GM21515 (cell line): Measurements from ENCODE around the gene BBOF1.
"Not testable (repeated sequence)": the region's sequence is repeated elsewhere in the genome, so short reads cannot be mapped to it uniquely, and the experiment has no call there.

Experiments used
- ATAC-seq: cut with Tn5 transposase; IDR thresholded peaks from one replicate; pipeline ENCODE4 v1.9.1; 2021; ENCODE audit not compliant: unreplicated experiment

Gene BBOF1, protein sequence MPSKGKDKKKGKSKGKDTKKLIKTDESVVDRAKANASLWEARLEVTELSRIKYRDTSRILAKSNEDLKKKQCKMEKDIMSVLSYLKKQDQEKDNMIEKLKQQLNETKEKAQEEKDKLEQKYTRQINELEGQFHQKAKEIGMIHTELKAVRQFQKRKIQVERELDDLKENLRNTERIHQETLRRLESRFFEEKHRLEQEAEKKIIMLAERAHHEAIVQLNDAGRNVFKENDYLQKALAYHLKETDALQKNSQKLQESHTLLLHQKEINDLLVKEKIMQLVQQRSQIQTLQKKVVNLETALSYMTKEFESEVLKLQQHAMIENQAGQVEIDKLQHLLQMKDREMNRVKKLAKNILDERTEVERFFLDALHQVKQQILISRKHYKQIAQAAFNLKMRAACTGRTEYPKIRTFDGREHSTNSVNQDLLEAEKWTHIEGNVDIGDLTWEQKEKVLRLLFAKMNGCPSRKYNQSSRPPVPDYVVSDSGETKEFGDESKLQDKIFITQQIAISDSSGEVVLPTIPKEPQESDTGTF

GRCh38 chr14:74018586-74019407 is at the start of gene BBOF1, which contains the start of gene ENTPD5:
Gene BBOF1 (plus strand): TSS chr14:74019349. CDS start chr14:74019479, 130 bp downstream.
Gene ENTPD5 (minus strand): TSS chr14:74019288. CDS start chr14:73988102, 31,186 bp downstream.
- peak; percentile 86 for ATAC-seq

GRCh38 chr14:73973497-73973896 is 45.7 kb upstream of the BBOF1 start:
- no peak for ATAC-seq

DNA sequence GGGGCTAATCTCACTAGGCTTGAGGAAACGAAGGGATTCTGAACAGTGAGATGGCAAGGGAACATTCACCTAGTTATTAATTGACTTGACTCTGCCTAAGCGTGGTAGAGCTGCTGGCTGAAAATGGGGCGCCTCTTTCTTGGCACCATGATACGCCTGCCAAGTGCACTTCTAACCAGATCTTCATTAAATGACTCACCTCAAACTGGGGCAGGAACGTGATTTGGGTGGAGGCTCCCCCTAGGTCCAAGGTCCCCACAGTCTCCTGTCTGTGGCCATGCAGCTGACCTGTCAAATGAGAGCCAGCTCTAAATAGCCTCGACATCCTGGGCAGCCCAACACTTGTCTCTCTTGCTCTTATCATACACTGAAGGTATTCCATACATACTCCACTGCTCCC is 43.0 kb upstream of the BBOF1 start:
- ATAC-seq = no peak

DNA sequence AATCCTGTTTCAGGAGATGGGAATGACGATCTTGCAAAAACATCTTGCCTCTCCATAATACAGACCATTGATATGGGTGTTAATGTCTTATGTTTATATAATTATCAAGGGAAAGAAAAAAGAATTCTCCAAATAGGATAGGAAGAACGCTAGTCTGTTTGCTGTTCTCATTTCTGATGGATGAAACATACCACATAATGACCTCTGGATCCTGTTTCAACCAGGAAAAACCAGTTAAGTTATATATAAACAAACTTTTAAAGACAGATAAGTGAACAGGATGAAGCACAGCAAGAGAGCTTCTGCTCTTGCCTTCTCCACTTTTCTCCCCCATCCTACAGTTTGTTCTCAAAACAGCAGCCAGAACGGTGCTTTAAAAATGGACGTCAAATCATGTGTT is 41.3 kb upstream of the BBOF1 start:
- no peak for ATAC-seq

DNA sequence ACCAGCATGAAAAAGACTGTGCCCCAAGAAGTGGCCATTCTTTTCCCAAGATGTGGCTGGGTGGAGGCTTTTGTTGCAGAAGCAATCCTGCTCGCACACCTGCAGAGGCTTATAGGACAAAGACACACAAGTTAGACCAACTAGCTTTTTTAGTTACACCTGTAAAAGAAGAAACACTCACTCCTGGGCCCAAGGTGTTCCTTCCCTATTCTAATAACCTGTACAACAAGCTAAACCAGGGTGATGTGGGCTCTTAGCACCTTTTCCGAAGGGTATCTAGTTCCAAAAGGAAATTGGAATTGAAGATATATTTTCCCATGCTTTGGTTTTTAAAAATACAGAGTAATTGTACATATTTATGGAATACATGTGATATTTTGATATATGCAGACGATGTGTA is 31.1 kb upstream of the BBOF1 start:
- ATAC-seq = no peak

DNA sequence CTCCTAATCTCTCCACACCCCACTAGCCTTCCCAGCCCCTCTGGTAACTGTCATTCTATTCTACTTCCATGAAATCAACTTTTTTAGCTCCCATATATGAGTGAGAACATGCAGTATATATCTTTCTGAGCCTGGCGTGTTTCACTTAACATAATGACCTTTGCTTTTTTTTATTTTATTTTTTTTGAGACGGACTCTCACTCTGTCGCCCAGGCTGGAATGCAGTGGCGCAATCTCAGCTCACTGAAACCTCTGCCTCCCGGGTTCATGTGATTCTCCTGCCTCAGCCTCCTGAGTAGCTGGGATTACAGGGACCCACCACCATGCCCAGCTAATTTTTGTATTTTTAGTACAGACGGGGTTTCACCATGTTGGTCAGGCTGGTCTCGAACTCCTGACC is 30.5 kb upstream of the BBOF1 start:
- not testable (repeated sequence) for ATAC-seq

GRCh38 chr14:73991092-73991491 is 28.1 kb upstream of the BBOF1 start:
- ATAC-seq = no peak

DNA sequence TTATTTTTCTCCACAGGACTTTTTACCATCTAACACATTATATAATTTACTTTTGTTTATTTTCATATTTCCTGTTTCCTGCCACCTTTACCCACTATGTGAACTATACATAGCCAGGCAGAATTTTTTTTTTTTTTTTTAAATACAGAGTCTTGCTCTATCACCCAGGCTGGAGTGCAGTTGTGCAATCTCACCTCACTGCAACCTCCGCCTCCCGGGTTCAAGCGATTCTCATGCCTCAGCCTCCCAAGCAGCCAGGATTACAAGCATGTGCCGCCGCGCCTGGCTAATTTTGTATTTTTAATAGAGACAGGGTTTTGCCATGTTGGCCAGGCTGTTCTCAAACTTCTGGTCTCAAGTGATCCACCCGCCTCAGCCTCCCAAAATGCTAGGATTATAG is 24.2 kb upstream of the BBOF1 start:
- ATAC-seq = not testable (repeated sequence)

GRCh38 chr14:73995977-73996378 is 23.2 kb upstream of the BBOF1 start:
- no peak for ATAC-seq

GRCh38 chr14:73996731-73997107 is 22.4 kb upstream of the BBOF1 start:
- no peak for ATAC-seq

- no peak for ATAC-seq
Measured at GRCh38 chr14:73997108-73997943, 21.8 kb upstream of the BBOF1 start.

- no peak for ATAC-seq
Measured at GRCh38 chr14:73997944-73998447, 21.2 kb upstream of the BBOF1 start.

- ATAC-seq = no peak
Measured at GRCh38 chr14:73998726-73999125, 20.4 kb upstream of the BBOF1 start.

DNA sequence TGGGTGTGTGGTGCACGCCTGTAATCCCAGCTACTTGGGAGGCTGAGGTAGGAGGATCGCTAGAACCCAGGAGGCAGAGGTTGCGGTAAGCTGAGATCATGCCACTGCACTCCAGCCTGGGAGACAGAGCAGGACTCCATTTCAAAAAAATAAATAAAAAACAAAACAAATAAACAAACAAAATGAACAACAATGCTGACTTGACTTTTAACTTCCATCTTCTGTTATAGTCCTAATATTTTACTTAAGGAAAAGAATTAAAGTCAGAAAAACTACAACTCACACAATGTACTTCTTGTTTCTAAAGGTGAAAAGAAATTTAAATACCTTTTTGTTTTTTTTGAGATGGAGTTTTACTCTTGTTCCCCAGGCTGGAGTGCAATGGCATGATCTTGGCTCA is 13.5 kb upstream of the BBOF1 start:
- ATAC-seq = not testable (repeated sequence)

DNA sequence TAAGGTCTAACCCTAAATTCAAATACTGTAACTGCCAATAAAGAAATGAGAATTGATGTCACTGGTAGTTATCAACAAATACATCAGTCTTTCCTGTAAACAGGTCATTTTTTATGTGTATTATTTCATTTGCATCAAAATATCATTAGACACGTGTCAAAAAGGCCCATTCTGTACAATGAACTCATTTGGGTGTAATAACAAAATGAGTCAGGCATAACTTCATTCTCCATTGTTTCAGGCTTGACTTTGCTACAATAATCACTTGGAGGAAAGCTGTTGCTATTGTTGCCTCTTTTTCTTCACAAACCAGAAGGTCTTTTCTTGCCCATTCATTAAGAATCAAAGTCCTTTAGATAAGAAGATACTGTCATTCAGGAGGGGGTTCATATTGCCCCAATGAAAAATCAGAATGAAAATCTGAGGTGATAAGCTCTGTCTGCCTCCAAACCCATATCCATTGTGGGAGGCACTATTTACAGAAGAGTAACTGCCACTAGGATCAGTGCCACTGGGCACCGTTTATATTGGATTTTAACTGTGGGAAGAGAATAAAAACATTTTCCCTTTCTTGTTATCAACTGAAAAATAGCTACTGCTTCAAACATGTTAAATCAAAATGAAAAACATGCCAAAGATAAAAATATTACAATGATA is 10.2 kb upstream of the BBOF1 start:
- no peak for ATAC-seq

- no peak for ATAC-seq
Measured at GRCh38 chr14:74014299-74014698, 4.8 kb upstream of the BBOF1 start.

- no peak for ATAC-seq
Measured at GRCh38 chr14:74015176-74015575, 4.0 kb upstream of the BBOF1 start.

DNA sequence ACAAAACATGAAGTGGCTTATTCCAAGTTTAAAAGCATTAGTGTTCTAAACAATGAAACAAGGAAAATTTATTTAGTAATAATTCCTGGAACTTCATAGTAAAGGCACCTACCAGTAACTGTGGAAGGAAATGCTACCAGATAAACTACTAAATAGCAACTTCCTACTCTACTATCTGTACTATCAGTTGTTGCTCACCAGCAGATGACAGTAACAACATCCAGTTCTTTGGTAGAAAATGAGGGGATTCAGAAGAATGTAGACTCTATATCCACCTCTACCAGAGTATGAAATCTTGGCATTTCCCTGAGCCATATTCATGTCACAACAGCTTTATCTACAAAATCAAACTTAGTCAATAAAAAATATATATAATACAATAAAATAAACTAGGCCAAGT is 3.2 kb upstream of the BBOF1 start:
- ATAC-seq = no peak

- peak; percentile 17 for ATAC-seq
Measured at GRCh38 chr14:74018174-74018585, 969 bp upstream of the BBOF1 start.
